CD1c-positive myeloid dendritic cell (primary cell): Measurements from ENCODE around the gene TBX1.

Source experiments
- DNase-seq: peaks from one replicate; pipeline ENCODE4 v3.0.0-alpha.2; 2016; ENCODE audit errors: extremely low spot score

Gene TBX1

GRCh38 chr22:19799322-19800190 is 39.0 kb downstream of the TBX1 start:
- no peak for DNase-seq

GRCh38 chr22:19800306-19800705 is 39.7 kb downstream of the TBX1 start:
- DNase-seq: no peak

GRCh38 chr22:19800761-19801244 is 40.2 kb downstream of the TBX1 start:
- no peak for DNase-seq

- no peak for DNase-seq
Measured at GRCh38 chr22:19801340-19802000, 40.9 kb downstream of the TBX1 start.

GRCh38 chr22:19802001-19802893 is 41.7 kb downstream of the TBX1 start:
- no peak for DNase-seq

- no peak for DNase-seq
Measured at GRCh38 chr22:19802894-19803735, 42.5 kb downstream of the TBX1 start.

GRCh38 chr22:19803736-19804267 is 43.2 kb downstream of the TBX1 start:
- no peak for DNase-seq

GRCh38 chr22:19805821-19806212 is 45.2 kb downstream of the TBX1 start:
- DNase-seq: no peak

GRCh38 chr22:19806213-19807160 is 45.9 kb downstream of the TBX1 start:
- DNase-seq: no peak

- DNase-seq: no peak
Measured at GRCh38 chr22:19807161-19807913, 46.8 kb downstream of the TBX1 start.

GRCh38 chr22:19807914-19808872 is 47.6 kb downstream of the TBX1 start:
- DNase-seq: no peak

- DNase-seq: no peak
Measured at GRCh38 chr22:19808873-19809478, 48.4 kb downstream of the TBX1 start.

- no peak for DNase-seq
Measured at GRCh38 chr22:19809741-19810140, 49.2 kb downstream of the TBX1 start.

- no peak for DNase-seq
Measured at GRCh38 chr22:19810381-19811201, 50.0 kb downstream of the TBX1 start.

- DNase-seq: no peak
Measured at GRCh38 chr22:19811211-19811621, 50.6 kb downstream of the TBX1 start.
